DND-41 (cell line): ENCODE measurements around the gene HELZ2.

Experiments used
- CTCF ChIP-seq: IDR thresholded peaks from 2 replicates; pipeline ENCODE4 v1.5.1; 2012; ENCODE audit warnings: borderline replicate concordance, low read length, moderate library complexity, mild to moderate bottlenecking; ENCODE audit not compliant: poor library complexity, severe bottlenecking; ENCODE audit errors: extremely low read depth
- EZH2 ChIP-seq: IDR thresholded peaks from 3 replicates; pipeline ENCODE4 v1.6.1; 2012; ENCODE audit warnings: borderline replicate concordance, low read depth, mild to moderate bottlenecking, moderate library complexity, low read length, inconsistent platforms; ENCODE audit not compliant: severe bottlenecking

GRCh38 chr20:63591786-63592355 lies 17.8 kb upstream of the HELZ2 start:
- no peak for TF ChIP-seq CTCF
- no peak for TF ChIP-seq EZH2
